Kidney epithelial cell (primary cell): ENCODE measurements around the gene HMGA1. TPM values are rescaled to one million over a fixed set of nuclear protein-coding genes. Genes with fewer than 3 reads are reported as not detected.
"Not testable (repeated sequence)": the region's sequence is repeated elsewhere in the genome, so short reads cannot be mapped to it uniquely, and the experiment has no call there.

ENCODE experiments used
- DNase-seq: peaks from one replicate; pipeline ENCODE4 v3.0.0-alpha.2; 2010; ENCODE audit warnings: low read depth
- H3K27me3 ChIP-seq: 2 replicates; pipeline ENCODE4 v1.6.0; 2011; ENCODE audit warnings: low read length; ENCODE audit not compliant: control insufficient read depth, insufficient read depth
- H3K36me3 ChIP-seq: 2 replicates; pipeline ENCODE4 v1.5.1; 2011; ENCODE audit warnings: low read length; ENCODE audit not compliant: control insufficient read depth, insufficient read depth
- H3K4me3 ChIP-seq: 2 replicates; pipeline ENCODE4 v1.5.1; 2011; ENCODE audit warnings: low read depth, mild to moderate bottlenecking, control low read depth, low read length
- total RNA-seq: library from RNA; depleted of rRNA; stranded (reverse); fragments of >200 nt; gene quantifications from 2 replicates; pipeline ENCODE4 v1.2.3, GENCODE V29; 2015
- TF ChIP-seq, protein P1 (sequence below): IDR thresholded peaks from 2 replicates; pipeline ENCODE4 v1.5.1; 2011; ENCODE audit warnings: mild to moderate bottlenecking, moderate library complexity, low read length, control low read depth, inconsistent platforms; ENCODE audit not compliant: insufficient read depth, poor library complexity, severe bottlenecking

The HMGA1 gene
- total RNA-seq, 1 donor from 2014 or later = 1,060 TPM

DNA sequence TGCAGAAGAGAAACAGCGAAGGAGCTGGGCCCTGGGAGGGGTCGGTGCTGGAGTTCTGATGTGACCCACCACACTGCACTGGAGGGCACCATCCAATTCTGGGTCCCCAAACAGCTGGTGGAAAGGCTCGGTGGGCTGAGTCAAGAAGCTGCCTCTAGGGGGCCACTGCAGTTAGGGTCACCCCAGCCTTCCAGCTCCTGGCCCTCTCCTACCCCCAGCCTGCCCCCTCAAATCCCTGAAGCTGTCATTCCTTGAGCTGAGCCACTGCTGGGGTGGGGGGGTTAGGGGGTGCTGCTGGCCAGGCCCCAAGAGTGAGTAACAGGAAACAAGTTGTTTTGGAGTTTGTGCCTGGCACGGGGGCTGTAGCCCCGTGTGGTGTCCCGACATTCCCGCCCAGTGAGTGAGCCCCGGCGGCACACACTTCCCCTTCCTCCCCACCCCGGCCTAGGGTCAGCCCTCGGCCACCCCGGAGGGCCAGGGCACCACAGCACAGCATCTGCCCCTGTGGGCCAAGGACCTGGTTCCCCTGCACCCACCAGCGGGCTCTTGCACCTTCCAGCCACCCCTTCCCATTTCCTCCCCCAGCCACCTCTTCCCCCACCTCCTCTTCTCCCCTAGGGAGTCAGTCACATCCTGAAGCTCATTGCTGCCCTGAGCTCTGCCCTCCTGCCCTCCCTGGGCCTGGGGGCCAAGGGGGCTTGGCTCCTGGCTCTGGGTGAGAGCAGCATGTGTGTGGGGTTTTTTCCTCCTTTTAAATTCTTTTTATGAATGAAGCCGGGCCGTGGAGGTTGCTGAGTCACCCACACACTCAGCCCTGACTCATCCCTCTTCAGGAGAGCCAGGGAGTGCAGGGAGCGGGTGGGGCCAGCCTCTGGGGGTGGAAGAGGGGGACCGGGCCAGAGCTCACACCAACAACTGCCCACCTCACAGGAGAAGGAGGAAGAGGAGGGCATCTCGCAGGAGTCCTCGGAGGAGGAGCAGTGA is 7.5 kb downstream of the HMGA1 start:
- TF ChIP-seq, protein P1, sequence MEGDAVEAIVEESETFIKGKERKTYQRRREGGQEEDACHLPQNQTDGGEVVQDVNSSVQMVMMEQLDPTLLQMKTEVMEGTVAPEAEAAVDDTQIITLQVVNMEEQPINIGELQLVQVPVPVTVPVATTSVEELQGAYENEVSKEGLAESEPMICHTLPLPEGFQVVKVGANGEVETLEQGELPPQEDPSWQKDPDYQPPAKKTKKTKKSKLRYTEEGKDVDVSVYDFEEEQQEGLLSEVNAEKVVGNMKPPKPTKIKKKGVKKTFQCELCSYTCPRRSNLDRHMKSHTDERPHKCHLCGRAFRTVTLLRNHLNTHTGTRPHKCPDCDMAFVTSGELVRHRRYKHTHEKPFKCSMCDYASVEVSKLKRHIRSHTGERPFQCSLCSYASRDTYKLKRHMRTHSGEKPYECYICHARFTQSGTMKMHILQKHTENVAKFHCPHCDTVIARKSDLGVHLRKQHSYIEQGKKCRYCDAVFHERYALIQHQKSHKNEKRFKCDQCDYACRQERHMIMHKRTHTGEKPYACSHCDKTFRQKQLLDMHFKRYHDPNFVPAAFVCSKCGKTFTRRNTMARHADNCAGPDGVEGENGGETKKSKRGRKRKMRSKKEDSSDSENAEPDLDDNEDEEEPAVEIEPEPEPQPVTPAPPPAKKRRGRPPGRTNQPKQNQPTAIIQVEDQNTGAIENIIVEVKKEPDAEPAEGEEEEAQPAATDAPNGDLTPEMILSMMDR = peak; percentile 62
- H3K4me3 ChIP-seq = no peak overlapping the region
- DNase-seq = peak; percentile 79
- peaks cover 5% of the 10 kb centered on the region for H3K36me3 ChIP-seq
- no peaks in the 10 kb centered on the region for H3K27me3 ChIP-seq

DNA sequence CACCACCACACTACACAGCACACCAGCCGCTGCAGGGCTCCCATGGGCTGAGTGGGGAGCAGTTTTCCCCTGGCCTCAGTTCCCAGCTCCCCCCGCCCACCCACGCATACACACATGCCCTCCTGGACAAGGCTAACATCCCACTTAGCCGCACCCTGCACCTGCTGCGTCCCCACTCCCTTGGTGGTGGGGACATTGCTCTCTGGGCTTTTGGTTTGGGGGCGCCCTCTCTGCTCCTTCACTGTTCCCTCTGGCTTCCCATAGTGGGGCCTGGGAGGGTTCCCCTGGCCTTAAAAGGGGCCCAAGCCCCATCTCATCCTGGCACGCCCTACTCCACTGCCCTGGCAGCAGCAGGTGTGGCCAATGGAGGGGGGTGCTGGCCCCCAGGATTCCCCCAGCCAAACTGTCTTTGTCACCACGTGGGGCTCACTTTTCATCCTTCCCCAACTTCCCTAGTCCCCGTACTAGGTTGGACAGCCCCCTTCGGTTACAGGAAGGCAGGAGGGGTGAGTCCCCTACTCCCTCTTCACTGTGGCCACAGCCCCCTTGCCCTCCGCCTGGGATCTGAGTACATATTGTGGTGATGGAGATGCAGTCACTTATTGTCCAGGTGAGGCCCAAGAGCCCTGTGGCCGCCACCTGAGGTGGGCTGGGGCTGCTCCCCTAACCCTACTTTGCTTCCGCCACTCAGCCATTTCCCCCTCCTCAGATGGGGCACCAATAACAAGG is 8.5 kb downstream of the HMGA1 start:
- not testable (repeated sequence) for H3K27me3 ChIP-seq, DNase-seq, H3K36me3 ChIP-seq, H3K4me3 ChIP-seq

DNA sequence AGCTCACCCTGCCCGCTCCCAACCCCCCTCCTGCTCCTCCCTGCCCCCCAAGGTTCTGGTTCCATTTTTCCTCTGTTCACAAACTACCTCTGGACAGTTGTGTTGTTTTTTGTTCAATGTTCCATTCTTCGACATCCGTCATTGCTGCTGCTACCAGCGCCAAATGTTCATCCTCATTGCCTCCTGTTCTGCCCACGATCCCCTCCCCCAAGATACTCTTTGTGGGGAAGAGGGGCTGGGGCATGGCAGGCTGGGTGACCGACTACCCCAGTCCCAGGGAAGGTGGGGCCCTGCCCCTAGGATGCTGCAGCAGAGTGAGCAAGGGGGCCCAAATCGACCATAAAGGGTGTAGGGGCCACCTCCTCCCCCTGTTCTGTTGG is 9.1 kb downstream of the HMGA1 start:
- DNase-seq, H3K27me3 ChIP-seq, H3K4me3 ChIP-seq, H3K36me3 ChIP-seq: not testable (repeated sequence)

DNA sequence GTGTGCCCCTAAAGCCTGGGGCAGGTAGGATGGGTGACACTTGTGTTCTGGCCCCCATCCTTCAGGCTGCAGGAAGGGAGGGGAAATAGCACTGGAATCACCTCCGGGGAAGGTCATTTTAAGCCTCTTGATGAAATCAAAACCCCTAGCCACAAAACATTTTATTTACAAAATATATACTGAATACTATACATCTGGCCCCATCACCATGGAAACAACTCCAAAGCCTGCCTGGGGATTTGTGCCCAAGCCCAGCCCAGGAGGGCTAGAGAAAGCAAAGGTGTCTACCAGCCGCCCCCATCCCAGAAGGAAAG is 9.5 kb downstream of the HMGA1 start:
- Histone ChIP-seq H3K36me3 (peaks cover 4% of the 10 kb centered on the region), H3K27me3 (no peaks in the 10 kb centered on the region), H3K4me3 (no peak overlapping the region)
- no peak for DNase-seq
- TF ChIP-seq, protein P1 = no peak

DNA sequence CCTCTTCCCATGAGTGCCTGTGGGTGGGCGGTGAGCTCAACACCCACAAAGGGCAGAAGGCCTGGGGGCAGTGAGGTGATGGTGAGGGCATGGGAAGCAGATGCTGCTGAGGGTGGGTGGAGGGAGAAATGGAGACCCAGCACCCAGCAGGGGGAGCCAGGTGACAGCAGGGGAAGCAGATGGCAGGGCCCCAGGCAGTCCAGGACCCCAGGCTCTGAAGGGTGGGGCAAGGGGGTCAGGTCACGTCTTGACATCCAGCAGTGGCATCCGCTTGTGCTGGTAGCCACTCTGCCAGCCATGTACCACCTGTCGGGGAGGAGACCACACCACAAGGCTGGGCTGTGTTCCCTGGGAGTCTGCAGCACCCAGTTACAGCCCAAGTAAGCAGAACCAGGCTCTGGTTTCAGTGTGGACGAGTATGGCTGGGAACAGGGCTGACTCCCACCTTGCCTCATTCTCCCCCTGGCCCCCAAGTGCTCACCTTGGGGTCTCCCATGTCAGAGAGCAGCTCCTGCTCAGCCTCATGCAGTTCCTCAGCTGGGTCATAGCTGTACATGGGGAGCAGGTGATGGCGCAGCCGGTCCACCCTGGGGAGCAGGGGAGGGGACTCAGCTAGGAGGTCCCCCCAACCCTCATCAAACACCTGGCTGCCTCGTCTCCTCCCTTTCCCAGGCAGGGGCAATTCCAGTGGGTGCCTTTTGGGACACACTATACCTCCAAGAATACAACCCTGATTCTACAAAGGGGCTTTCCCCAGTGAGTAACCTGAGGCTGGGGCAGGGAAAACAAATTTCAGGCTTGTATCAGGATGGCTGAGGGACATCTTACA is 10.1 kb downstream of the HMGA1 start:
- DNase-seq = no peak
- TF ChIP-seq, protein P1 = peak; percentile 73
- no peaks in the 10 kb centered on the region for H3K27me3 ChIP-seq
- H3K36me3 ChIP-seq = peaks cover 1% of the 10 kb centered on the region
- no peak overlapping the region for H3K4me3 ChIP-seq

DNA sequence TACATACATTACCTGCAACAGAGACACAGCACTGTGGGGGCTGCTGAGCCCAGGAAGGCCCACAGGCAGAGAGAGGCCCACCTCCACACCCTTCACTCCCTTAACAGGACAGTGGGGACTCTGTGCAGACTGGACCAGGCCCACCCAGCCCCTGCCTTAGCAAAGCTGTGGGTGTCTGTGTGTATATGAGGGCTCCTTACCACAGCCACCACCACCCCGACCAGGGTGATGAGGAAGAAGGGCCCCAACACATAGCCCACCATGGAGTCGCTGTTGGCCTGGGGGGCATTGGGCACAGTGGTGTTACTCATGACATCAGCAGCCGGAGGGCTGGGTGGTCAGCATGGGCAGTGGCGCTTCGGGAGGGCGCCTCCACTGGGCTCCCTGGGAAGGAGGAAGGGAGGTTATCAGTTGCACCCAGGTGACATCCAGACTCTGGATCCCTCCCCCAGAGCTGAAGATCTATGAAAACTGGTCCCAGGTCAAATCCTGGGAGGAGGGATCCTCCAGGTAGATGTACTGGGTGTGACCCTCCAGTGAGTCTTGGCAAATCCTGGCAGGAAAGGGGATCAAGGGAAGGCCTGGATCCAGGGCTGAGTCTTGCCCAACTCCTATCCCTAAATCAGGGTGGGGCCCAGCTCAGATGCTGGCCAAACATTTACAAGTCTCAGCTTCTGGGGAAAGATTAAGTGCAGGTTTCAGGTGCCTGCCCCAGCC is 11.0 kb downstream of the HMGA1 start:
- Histone ChIP-seq H3K36me3 (peaks cover 1% of the 10 kb centered on the region), H3K4me3 (peak overlapping the region; percentile 57), H3K27me3 (no peaks in the 10 kb centered on the region)
- TF ChIP-seq, protein P1 = no peak
- DNase-seq = no peak
